Endothelial cell of umbilical vein (primary cell): Measurements from ENCODE around the gene PDS5B. TPM values are rescaled to one million over a fixed set of nuclear protein-coding genes. Genes with fewer than 3 reads are reported as not detected.

ENCODE experiments used
- BruUV-seq: library from RNA; stranded (reverse); fragments of 400-500 nt; replicated peaks from 2 replicates; lab custom pipeline; 2021; lab: Mats Ljungman, UMichigan
- CTCF ChIA-PET: fragments of 300-600, 350-600 bp; sonication (Branson Sonifier 250); formaldehyde crosslinking; loops from one replicate; lab custom pipeline; 2021; ENCODE audit warnings: antibody characterized with exemption, inconsistent platforms; lab: Charles Lee
- POLR2A ChIA-PET: fragments of 300-600, 350-600 bp; sonication (Branson Sonifier 250); formaldehyde crosslinking; loops from one replicate; lab custom pipeline; 2021; ENCODE audit warnings: antibody characterized with exemption, inconsistent platforms; lab: Charles Lee
- DNase-seq: peaks from one replicate; pipeline ENCODE4 v3.0.0-alpha.2; 2011; ENCODE audit warnings: low read depth, low spot score
- FAIRE-seq: peaks from 2 replicates; lab custom pipeline; 2011; peaks lifted over from hg19 to GRCh38; lab: Jason Lieb, UNC
- H2AFZ ChIP-seq: 2 replicates; pipeline ENCODE4 v1.6.0; 2012; ENCODE audit warnings: low read depth, low read length, control low read depth, inconsistent platforms
- H3K27ac ChIP-seq: 2 replicates; pipeline ENCODE4 v1.5.1; 2011; ENCODE audit warnings: low read depth, mild to moderate bottlenecking, control low read depth, low read length, moderate library complexity; ENCODE audit not compliant: insufficient read depth
- H3K27me3 ChIP-seq, 2 experiments: 2 replicates each; pipeline versions ENCODE4 v1.6.0 to v1.6.1; 2011; ENCODE audit warnings: low read length in 2 of 2, mixed read lengths in 1 of 2; ENCODE audit not compliant: control insufficient read depth in 2 of 2, insufficient read depth in 2 of 2
- H3K36me3 ChIP-seq, 2 experiments: 2 replicates in 1 of 2; 3 replicates in 1 of 2; pipeline ENCODE4 v1.5.1; 2011; ENCODE audit warnings: low read length in 2 of 2, mild to moderate bottlenecking in 1 of 2, moderate library complexity in 1 of 2; ENCODE audit not compliant: control insufficient read depth in 2 of 2, insufficient read depth in 2 of 2; ENCODE audit errors: extremely low read depth in 1 of 2
- H3K4me1 ChIP-seq: 3 replicates; pipeline ENCODE4 v1.5.1; 2011; ENCODE audit warnings: mild to moderate bottlenecking, low read length; ENCODE audit not compliant: control insufficient read depth, insufficient read depth; ENCODE audit errors: extremely low read depth
- H3K4me2 ChIP-seq: 2 replicates; pipeline ENCODE4 v1.6.1; 2011; ENCODE audit warnings: low read length, control low read depth, mixed read lengths; ENCODE audit not compliant: insufficient read depth
- H3K4me3 ChIP-seq, 3 experiments: fragments of 200-600 bp in 1 of 3; sonication (generic), shearing (Covaris generic) in 1 of 3; replicated peaks in 1 of 3; 2 replicates each; pipeline ENCODE4 v1.5.1; 2011 to 2016; ENCODE audit warnings: control low read depth in 3 of 3, low read length in 3 of 3, mild to moderate bottlenecking in 2 of 3, inconsistent platforms in 1 of 3, low read depth in 1 of 3, moderate library complexity in 1 of 3; ENCODE audit not compliant: insufficient read depth in 1 of 3
- H3K79me2 ChIP-seq: 2 replicates; pipeline ENCODE4 v1.6.0; 2012; ENCODE audit warnings: low read length, inconsistent platforms; ENCODE audit not compliant: control insufficient read depth, insufficient read depth
- H3K9ac ChIP-seq: replicated peaks from 2 replicates; pipeline ENCODE3; 2011; ENCODE audit warnings: low read length, control low read depth; ENCODE audit not compliant: insufficient read depth; ENCODE audit errors: extremely low read depth
- H3K9me1 ChIP-seq: replicated peaks from 3 replicates; pipeline ENCODE4 v1.6.0; 2011; ENCODE audit warnings: mild to moderate bottlenecking, low read length; ENCODE audit not compliant: control insufficient read depth, insufficient read depth; ENCODE audit errors: extremely low read depth
- H3K9me3 ChIP-seq: replicated peaks from 2 replicates; pipeline ENCODE4 v1.5.1; 2012; ENCODE audit warnings: low read length, inconsistent platforms; ENCODE audit not compliant: control insufficient read depth, insufficient read depth
- H4K20me1 ChIP-seq: replicated peaks from 2 replicates; pipeline ENCODE3; 2011; ENCODE audit warnings: mild to moderate bottlenecking, low read length; ENCODE audit not compliant: control insufficient read depth, insufficient read depth; ENCODE audit errors: extremely low read depth
- EZH2 ChIP-seq: IDR thresholded peaks from 2 replicates; pipeline ENCODE4 v1.6.1; 2012; ENCODE audit warnings: borderline replicate concordance, low read depth, mild to moderate bottlenecking, moderate library complexity, low read length, inconsistent platforms; ENCODE audit not compliant: severe bottlenecking
- FOS ChIP-seq: IDR thresholded peaks from 2 replicates; pipeline ENCODE4 v1.6.1; 2011; ENCODE audit warnings: mild to moderate bottlenecking, low read length, moderate library complexity, borderline replicate concordance; ENCODE audit not compliant: insufficient read depth
- GATA2 ChIP-seq: IDR thresholded peaks from 2 replicates; pipeline ENCODE4 v1.7.0; 2011; ENCODE audit warnings: low read depth, mild to moderate bottlenecking, moderate library complexity, mixed read lengths, low read length; ENCODE audit not compliant: insufficient read length, insufficient read depth
- JUN ChIP-seq: IDR thresholded peaks from 2 replicates; pipeline ENCODE4 v1.6.1; 2011; ENCODE audit warnings: borderline replicate concordance, low read depth; ENCODE audit not compliant: insufficient read length, insufficient read depth
- MYC ChIP-seq: IDR thresholded peaks from one replicate; pipeline ENCODE4 v1.6.1; 2011; ENCODE audit warnings: mild to moderate bottlenecking, low read depth, low read length
- POLR2A ChIP-seq: IDR thresholded peaks from 2 replicates; pipeline ENCODE4 v1.6.1; 2012; ENCODE audit warnings: low read depth, mild to moderate bottlenecking, control low read depth, low read length
- POLR2AphosphoS5 ChIP-seq: IDR thresholded peaks from 2 replicates; pipeline ENCODE4 v1.6.1; 2012; ENCODE audit warnings: low read depth, mild to moderate bottlenecking, control low read depth, low read length, moderate library complexity; ENCODE audit not compliant: insufficient read depth
- dilution Hi-C: fragments of 300-500 bp; cut with MboI; formaldehyde crosslinking; loops from one replicate; pipeline ENCODE4 v1.15.0; 2019; ENCODE audit warnings: low sequenced_read_pairs; ENCODE audit not compliant: extremely low pct_ligation_motif_present
- intact Hi-C: fragments of 100-400 bp; cut with micrococcal nuclease; formaldehyde crosslinking; loops from one replicate; pipeline ENCODE4 v1.10.0; 2022
- polyA plus RNA-seq, 4 experiments: library from polyadenylated mRNA; depleted of rRNA in 3 of 4; stranded (reverse) in 3 of 4; unstranded in 1 of 4; fragments of >200 nt; gene quantifications; 2 replicates each; pipeline versions ENCODE4 v1.2.1 to v1.2.3, GENCODE V29; 2011 to 2012; ENCODE audit warnings: missing spikeins in 1 of 4
- total RNA-seq: library from RNA; stranded (reverse); gene quantifications from 2 replicates; pipeline ENCODE4 v1.2.3, GENCODE V29; 2021
- TF ChIP-seq, protein P1 (sequence below): IDR thresholded peaks from 2 replicates; pipeline ENCODE4 v1.6.1; 2011; ENCODE audit not compliant: insufficient read depth, insufficient read length
- TF ChIP-seq, protein P2 (sequence below), 2 donors: IDR thresholded peaks; 1 replicate in 1 of 2; 2 replicates in 1 of 2; pipeline ENCODE4 v1.5.1; 2011; ENCODE audit warnings: low read length in 2 of 2, mild to moderate bottlenecking in 2 of 2, moderate library complexity in 2 of 2, control low read depth in 1 of 2, inconsistent platforms in 1 of 2, low read depth in 1 of 2; ENCODE audit not compliant: insufficient read depth in 1 of 2; ENCODE audit errors: extremely low read depth in 1 of 2

Gene PDS5B
- total and polyA plus RNA-seq, 2 donors (not counting 3 experiments of a cell fraction or from before 2014, with no cell fraction given) = 3.9 to 40.3 TPM

DNA sequence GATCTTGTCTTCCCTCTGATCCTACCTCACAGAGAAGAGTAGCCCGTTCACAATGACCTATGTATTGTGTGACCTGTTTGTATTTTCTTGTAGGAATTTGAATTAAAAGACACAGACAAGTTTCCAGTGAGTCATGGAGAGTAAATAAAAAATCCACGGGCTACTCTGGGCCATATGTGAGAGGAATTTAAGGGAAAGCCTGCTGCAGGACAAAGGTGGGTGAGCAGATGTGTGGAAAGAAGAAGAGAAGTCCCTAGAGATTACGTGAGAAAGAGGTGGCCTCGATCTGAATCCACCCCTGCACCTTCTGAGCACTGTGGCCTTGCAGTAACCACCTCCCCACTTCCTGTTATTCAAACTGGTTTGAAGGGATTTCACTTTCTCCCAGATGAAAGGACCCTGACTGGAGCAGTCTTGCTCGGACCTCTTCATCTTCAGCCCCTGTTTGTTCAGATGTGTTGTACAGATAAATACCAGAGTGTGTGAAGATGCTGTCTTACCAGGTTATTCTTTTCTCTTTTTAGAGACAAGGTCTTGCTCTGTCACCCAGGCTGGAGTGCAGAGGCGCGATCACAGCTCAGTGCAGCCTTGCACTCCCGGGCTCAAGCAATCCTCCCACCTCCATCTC lies 205.4 kb downstream of the PDS5B start:
- no peak for FAIRE-seq
- intact Hi-C loops (no loop called here), dilution Hi-C loops (no loop called here)
- Histone ChIP-seq H2AFZ (no peak overlapping the region), H3K36me3 (no peaks in the 10 kb centered on the region), H3K9me3 (no peaks in the 10 kb centered on the region), H3K9ac (no peak overlapping the region), H3K4me2 (no peak overlapping the region), H3K27me3 (no peaks in the 10 kb centered on the region), H3K4me3 (no peak overlapping the region), H3K4me1 (no peaks in the 10 kb centered on the region), H3K27ac (no peak overlapping the region), H3K79me2 (no peaks in the 10 kb centered on the region), H4K20me1 (no peaks in the 10 kb centered on the region), H3K9me1 (no peaks in the 10 kb centered on the region)
- no peak for TF ChIP-seq POLR2AphosphoS5
- no peak for TF ChIP-seq JUN
- no peak for TF ChIP-seq GATA2
- no peak for TF ChIP-seq EZH2
- TF ChIP-seq, protein P1, sequence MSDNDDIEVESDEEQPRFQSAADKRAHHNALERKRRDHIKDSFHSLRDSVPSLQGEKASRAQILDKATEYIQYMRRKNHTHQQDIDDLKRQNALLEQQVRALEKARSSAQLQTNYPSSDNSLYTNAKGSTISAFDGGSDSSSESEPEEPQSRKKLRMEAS = no peak
- no peak for TF ChIP-seq POLR2A
- TF ChIP-seq, protein P2, sequence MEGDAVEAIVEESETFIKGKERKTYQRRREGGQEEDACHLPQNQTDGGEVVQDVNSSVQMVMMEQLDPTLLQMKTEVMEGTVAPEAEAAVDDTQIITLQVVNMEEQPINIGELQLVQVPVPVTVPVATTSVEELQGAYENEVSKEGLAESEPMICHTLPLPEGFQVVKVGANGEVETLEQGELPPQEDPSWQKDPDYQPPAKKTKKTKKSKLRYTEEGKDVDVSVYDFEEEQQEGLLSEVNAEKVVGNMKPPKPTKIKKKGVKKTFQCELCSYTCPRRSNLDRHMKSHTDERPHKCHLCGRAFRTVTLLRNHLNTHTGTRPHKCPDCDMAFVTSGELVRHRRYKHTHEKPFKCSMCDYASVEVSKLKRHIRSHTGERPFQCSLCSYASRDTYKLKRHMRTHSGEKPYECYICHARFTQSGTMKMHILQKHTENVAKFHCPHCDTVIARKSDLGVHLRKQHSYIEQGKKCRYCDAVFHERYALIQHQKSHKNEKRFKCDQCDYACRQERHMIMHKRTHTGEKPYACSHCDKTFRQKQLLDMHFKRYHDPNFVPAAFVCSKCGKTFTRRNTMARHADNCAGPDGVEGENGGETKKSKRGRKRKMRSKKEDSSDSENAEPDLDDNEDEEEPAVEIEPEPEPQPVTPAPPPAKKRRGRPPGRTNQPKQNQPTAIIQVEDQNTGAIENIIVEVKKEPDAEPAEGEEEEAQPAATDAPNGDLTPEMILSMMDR (IDR thresholded peaks at IDR 0.05; ENCODE audit: extremely low read depth in 1 of 2, insufficient read depth in 1 of 2, low read depth in 1 of 2, low read length in 2 of 2) = no peak
- TF ChIP-seq MYC = no peak
- TF ChIP-seq FOS = no peak
- POLR2A ChIA-PET = no interaction called here
- CTCF ChIA-PET = no interaction called here
- DNase-seq = no peak
- BruUV-seq = no TSS peak
